T-helper 2 cell treated with Interferon-gamma antibody and Interleukin-4, amounts not matched to agents 100 ng/mL and 5 ng/mL, for 36 hours (primary cell): ENCODE data around the gene CHST7. TPM values are rescaled to one million over a fixed set of nuclear protein-coding genes. Genes with fewer than 3 reads are reported as not detected.

Experiments used
- intact Hi-C: fragments of 100-400 bp; cut with micrococcal nuclease; formaldehyde crosslinking; loops from one replicate; pipeline ENCODE4 v1.15.1; 2023
- total RNA-seq: library from RNA; stranded (reverse); gene quantifications from 2 replicates; pipeline ENCODE4 v1.2.3, GENCODE V29; 2022

The CHST7 gene
- total RNA-seq, 1 donor from 2014 or later, result 5.5 TPM

- intact Hi-C loops, result no loop called here
Observed at GRCh38 chrX:46572340-46572936, 1.1 kb upstream of the CHST7 start.

DNA sequence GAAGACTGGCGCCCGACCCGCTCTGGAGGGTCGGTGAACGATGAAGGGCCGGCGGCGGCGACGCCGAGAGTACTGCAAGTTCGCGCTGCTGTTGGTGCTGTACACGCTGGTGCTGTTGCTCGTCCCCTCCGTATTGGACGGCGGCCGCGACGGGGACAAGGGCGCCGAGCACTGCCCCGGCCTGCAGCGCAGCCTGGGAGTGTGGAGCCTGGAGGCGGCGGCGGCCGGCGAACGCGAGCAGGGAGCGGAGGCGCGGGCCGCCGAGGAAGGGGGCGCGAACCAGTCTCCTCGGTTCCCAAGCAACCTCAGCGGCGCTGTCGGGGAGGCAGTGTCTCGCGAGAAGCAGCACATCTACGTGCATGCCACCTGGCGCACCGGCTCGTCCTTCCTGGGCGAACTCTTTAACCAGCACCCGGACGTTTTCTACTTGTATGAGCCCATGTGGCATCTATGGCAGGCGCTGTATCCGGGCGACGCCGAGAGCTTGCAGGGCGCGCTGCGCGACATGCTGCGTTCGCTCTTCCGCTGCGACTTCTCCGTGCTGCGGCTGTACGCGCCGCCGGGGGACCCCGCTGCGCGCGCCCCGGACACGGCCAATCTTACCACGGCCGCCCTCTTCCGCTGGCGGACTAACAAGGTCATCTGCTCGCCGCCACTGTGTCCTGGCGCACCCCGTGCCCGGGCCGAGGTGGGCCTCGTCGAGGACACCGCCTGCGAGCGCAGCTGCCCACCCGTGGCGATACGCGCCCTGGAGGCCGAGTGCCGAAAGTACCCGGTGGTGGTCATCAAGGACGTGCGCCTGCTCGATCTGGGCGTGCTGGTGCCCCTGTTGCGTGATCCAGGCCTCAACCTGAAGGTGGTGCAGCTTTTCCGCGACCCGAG, 568 bp downstream of the CHST7 start:
- intact Hi-C loops, result loop anchor here (1.0 to 2.0 kb wide), 4 partner anchors 29 to 127 kb away; partner anchors contain the start of gene ZNF674

DNA sequence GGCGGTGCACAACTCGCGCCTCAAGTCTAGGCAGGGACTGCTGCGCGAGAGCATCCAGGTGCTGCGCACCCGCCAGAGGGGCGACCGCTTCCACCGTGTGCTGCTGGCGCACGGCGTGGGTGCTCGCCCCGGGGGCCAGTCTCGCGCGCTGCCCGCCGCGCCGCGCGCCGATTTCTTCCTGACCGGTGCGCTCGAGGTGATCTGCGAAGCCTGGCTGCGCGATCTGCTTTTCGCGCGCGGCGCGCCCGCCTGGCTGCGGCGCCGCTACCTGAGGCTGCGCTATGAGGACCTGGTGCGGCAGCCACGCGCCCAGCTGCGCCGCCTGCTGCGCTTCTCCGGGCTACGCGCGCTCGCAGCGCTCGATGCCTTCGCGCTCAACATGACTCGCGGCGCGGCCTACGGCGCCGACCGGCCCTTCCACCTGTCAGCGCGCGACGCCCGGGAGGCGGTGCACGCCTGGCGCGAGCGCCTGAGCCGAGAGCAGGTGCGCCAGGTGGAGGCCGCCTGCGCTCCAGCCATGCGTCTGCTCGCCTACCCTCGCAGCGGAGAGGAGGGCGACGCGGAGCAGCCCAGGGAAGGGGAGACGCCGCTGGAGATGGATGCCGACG, 1.3 kb downstream of the CHST7 start:
- intact Hi-C loops, result loop anchor here (1.0 to 2.0 kb wide), 3 partner anchors 35 to 128 kb away; no protein-coding TSS in a partner anchor

GRCh38 chrX:46575586-46575985, 2.0 kb downstream of the CHST7 start:
- intact Hi-C loops, result loop anchor here (2.0 kb wide), 2 partner anchors 67 to 129 kb away; no protein-coding TSS in a partner anchor

GRCh38 chrX:46575991-46576392, 2.4 kb downstream of the CHST7 start:
- intact Hi-C loops, result loop anchor here (2.0 kb wide), 2 partner anchors 67 to 129 kb away; no protein-coding TSS in a partner anchor

GRCh38 chrX:46576458-46576857, 2.9 kb downstream of the CHST7 start:
- intact Hi-C loops, result no loop called here

DNA sequence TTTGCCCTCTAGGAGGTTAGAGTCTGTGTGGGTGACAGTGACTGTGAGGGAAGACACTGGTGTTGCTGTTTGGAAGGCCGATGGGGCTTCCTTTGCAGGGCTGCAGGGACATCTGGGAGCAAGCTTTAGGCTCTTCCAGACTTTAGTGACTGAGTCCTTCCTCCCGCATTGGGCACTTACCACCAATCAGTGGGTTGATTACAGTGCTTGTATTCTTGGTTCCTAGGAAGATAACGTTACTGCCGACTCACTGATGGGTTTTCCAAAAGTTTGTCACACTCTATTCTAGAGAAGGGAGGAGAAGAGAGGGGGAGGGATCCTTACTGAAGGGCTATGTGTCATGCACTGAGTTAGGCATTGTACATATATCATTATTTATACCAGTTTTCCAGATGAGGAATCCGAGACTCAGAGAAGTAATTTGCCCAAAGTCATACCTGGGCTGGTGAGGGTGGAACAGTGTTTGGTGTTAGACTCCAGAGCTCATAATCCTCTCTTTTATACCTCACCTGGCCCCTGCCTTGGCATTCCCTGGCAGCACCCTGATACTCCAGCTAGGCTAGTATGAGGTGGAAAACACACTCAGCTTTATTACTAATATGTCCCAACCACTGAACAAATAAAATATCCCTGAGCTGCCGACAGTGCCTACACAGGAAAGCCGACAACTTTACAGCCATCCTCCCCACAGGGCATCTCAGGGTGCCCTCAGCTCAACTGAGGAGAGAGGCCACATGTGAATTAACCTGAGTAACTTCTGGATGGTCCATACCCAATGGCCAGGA, 3.8 kb downstream of the CHST7 start:
- intact Hi-C loops, result no loop called here

DNA sequence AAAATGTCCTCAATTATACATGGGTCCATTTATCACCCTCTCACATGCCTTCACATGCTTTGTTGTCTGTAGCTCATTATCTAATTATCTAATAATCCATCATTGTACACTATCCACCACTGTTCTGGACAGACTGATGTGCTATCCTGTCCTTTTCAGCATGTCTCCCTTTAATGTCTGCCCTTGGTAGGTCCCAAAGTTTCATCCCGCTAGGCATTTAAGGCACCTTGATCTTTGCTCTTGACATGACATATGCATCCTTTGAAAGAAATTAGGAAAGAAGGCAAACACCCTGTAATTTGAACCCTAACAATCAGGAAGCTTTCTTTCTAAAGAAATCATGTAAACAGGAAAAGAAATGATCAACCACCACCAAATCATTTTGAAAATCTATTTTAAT, 5.7 kb downstream of the CHST7 start:
- intact Hi-C loops, result no loop called here

DNA sequence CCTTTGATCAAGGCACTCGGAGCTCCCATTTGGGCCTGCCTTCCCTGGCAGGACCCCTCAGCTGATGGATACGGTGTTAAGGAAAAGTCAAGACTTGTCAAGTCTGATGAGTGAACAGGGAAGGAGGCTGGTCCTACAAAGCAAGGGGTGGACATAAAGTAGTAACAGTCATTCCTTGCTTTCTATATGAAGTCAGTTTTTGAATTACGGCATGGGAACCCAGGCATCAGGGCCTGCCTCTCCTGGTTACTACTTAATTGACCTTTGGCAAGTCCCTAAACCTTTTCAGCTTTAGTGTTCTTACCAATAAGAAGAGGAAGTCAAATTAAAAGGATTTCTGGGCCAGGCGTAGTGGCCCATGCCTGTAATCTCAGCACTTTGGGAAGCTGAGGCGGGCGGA, 7.0 kb downstream of the CHST7 start:
- intact Hi-C loops, result no loop called here

- intact Hi-C loops, result no loop called here
Observed at GRCh38 chrX:46582325-46582724, 8.8 kb downstream of the CHST7 start.

GRCh38 chrX:46582966-46583365, 9.4 kb downstream of the CHST7 start:
- intact Hi-C loops, result no loop called here

- intact Hi-C loops, result no loop called here
Observed at GRCh38 chrX:46584736-46585135, 11.2 kb downstream of the CHST7 start.

DNA sequence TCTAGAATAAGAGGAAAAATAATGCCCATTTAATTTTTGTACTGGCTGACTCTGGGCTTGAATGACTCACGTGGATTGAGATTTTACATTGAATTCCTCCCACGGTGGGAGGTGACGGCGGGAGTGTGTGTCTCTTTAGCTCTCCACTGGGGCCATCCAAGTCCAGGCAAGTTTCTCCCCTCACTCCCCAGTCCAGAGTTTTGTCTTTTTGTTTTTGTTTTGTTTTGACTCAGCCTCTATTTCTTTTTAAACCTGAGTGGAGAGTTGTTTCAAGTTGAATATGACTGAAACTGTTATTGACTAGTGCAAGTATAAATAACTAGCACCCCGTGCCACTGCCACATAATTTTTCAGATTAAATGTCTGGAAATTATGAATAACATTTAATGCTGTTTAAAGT, 13.6 kb downstream of the CHST7 start:
- intact Hi-C loops, result no loop called here

GRCh38 chrX:46587753-46588171, 14.2 kb downstream of the CHST7 start:
- intact Hi-C loops, result no loop called here

DNA sequence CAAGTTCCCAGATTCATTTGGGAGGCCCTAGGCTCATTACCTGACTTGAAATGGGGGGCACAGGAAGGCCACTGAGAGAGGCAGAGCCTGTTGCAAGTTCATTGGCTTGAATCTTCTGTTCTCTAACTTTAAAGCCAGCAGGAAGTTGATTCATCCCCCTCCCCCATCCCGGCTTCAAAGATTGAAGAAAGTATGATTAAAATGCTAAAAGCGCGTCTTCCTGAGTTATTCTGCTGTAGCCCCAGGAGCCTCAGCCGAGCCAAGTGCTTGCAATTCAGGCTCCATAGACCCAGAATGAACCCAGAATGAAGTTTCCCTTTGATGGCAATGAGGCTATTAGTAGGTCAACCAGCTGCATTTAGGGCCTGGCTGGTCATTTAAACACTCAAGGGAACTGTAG, 14.7 kb downstream of the CHST7 start:
- intact Hi-C loops, result no loop called here

- intact Hi-C loops, result no loop called here
Observed at GRCh38 chrX:46589977-46590723, 16.6 kb downstream of the CHST7 start.

- intact Hi-C loops, result no loop called here
Observed at GRCh38 chrX:46595084-46595483, 21.5 kb downstream of the CHST7 start.

DNA sequence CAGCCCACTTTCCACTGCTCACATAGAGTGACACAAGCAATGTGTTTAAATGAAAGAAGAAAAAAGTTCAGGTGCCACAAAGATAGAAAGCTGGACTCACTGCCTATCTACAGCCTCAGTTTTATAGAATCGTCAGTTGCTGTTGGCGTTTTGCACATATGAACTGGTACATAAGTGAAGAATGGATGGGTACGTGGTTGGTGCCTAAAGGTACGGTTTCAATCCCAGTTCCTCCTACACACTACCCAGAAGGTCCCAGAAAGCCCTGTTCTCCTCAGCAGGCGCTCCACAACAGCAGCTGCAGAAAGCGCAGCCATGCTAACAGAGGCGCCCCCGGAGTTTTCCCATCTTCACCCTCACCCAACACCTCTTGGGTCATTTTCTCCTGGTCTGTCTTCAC, 23.6 kb downstream of the CHST7 start:
- intact Hi-C loops, result no loop called here

DNA sequence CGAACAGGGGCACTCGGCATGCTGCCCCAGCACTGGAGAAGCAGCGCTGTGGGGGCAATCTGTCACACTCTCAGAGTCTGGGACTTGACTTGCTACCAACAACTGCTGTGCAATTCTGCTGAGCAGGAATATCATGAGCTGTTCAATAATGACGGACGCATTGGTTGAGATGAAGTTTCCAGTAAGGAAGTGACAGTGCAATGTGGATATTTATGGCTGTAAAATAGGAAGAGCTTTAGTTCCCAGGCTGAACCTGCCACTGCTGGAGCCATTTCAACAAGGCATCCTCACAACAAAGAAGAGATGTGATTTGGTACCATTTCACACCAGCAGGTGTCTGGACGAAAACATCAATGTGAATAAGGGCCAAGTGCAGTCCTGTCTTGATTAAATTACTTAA, 24.2 kb downstream of the CHST7 start:
- intact Hi-C loops, result no loop called here

DNA sequence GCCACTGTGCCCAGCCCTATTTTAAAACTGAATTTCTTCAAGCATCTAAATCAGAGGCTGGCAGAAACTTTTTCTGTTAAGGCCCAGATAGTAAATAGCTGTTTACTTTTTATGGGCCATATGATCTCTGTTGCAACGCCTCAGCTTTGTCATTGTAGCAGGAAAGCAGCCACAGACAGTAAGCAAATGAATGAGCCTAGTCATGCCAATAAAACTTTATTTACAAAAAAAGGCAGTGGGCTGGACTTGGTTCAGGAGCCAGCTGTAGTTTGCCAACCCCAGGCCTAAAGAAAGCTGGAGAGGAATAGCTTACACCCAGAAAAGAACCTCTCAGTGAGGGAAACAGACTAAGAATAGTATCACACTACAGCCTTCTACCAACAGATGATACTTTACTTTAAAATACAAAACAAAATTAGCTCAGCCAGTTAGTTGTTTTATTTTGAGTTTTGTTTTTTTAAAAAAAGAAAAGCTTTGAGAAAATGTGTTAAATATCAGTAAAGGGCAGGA, 25.5 kb downstream of the CHST7 start:
- intact Hi-C loops, result no loop called here
